Measurements from ENCODE around the gene VWC2L.

The VWC2L gene

DNA sequence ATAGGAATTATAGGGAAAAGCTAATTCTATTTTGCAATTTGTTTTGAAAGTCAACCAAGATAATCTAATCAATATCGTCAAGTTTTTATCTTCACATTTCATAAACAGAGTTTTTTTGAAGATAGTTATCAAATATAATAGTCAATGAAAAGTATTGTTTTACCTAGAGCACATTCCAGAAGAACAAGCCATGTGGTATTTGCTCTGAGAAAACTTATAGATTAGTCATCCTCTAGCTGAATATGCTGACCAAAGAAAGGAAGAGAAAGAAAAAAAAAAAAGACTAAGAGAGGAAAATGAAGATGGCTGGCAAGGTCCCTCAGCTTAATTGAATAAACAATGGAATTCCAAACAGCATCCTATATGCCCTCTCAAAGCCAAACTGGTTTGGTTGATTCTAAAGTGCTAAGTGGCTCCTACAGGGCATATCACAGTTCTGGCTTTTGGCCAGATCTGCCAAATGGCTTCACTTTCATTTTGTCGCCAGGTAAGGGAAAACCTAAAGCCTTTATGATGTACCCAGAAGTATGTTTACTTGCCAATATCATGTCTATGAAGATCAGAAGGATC is 132.6 kb downstream of the VWC2L start:
- DNase-seq, result no peak

DNA sequence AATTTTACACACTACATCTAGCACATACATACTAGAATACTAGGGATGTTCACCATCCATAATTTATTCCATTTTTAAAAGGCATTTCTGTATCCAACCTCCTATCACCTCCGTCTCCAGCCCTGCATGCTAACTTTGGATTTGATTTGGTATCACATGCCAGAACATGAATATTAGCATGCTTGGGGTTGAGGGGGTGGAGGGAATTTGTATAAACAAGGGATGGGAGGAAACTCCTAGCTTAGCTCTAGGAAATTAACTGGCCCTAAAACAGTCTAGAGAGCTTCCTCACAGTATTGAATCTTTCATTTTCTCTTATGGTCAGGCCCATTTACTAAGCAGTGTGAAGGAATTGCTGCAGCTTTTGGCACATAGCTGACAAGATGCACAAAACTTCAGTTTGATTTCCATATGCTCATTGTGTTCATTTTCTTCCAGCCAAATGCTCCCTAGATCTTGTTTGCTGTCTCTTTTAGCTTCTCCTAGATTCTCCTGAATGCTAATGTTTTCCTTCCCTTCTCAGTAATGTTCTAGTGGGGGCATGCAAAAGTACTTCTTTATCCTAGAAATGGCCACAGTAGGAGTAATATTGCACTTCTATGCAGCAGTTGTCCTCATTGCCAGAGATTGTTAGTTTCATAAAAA is 135.2 kb downstream of the VWC2L start:
- DNase-seq, result no peak

DNA sequence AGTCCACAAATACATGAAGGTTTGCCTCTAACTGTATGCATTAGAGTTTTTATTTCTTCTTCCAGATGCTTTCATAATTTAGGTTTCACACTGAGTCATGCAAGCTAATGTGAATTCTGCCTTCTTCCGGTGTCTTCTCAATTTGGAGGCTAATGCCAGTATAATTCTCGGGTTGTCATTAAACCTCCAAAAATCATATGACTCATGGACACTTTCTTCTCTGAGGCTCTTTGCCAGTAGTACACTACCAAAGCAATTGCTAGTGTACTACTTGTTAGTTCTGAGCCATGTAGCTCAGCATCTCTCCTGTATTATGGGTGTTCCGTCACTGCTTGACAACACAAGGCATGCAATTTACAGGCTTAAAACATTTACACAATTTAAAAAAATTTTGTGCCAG is 137.1 kb downstream of the VWC2L start:
- no peak for DNase-seq

DNA sequence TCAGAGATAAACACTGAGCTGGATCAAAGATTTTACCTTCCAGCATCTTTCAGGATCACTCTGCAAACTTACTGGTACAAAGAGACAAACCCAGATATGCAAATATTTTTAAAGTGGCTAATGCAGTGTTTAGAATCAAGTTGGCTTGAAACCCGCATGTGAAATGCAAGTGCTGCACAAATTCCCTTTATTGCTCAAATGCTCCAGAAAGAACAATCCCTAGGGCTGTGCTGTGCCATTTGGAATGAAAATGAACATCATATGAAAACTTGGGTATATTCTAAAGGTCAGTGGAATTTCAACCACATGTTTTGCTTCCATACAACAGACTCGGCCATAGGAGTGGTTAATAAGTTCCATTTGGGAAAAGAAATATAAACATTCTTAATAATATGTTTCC is 139.1 kb downstream of the VWC2L start:
- DNase-seq, result no peak

DNA sequence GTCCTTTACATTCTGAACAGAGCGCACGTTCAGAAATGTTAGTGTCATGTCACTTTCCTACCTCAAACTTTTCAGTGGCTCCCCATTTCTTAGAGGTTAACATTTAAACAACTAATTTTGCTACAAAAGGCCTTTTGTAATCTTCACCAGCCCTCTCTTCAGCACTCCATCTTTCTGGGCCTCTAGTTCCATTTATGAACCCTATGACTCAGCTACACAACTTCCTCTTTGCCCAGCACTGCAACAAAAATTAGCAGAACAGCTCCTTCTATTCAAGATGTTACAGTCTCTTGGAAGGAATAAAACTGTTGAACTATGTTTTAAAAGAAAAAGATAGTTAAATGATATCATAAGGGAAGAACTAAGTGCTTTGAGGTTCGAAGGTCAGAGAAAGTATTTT is 139.9 kb downstream of the VWC2L start:
- no peak for DNase-seq

DNA sequence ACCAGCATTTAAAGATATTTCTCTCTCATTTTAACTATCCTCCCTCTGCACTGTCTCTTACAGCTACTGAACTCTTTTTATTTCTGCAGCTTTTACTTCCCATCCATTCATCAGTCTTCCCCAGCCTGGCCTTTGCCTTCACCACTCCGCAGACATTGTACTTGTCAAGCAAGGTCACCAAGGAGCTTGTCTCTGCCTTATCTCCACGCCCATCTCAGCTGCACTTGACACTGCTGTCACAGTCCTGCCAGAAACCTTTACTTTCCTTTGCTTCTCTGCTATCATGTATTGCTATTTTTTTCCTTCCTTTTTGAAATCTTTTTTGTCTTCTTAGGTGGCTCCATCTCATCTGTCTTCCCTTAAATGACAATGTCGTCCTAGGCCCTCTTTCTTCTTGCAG is 147.0 kb downstream of the VWC2L start:
- no peak for DNase-seq

DNA sequence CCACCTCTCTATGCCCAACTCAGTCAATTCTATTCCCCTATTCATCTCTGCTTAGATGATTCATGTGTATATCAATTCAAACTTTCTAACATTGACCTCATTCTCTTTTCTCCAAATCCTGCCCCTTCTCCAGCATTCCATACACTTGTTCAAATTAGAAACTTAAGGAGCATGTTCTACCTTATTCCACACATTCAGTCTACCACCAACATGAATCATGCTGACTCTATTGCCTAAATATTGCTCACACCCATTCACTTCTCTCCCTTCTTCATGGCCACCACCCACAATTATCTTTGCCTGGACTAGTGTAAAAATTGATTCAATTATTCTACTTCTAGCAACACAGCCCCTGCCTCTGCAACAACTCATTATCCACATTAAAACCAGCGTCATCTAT is 147.5 kb downstream of the VWC2L start:
- DNase-seq, result no peak

DNA sequence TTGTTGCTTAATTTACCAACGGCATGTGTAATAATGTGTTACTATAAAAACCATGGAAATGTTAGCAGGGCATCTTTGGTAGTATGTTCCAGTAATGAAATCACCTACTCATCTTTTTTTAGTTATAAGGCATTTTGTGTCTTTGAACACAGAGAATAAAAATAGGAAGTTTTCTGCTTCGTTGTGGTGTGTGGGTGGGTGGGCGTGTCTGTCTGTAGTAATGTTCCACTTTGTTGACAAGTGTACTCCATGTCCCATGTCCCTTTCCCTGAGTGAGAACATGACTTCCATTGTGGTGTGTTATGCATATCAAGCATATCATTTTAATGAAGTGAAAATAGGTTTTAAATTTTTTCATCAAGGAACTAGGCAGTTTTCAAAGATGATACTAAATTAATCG is 149.3 kb downstream of the VWC2L start:
- no peak for DNase-seq

DNA sequence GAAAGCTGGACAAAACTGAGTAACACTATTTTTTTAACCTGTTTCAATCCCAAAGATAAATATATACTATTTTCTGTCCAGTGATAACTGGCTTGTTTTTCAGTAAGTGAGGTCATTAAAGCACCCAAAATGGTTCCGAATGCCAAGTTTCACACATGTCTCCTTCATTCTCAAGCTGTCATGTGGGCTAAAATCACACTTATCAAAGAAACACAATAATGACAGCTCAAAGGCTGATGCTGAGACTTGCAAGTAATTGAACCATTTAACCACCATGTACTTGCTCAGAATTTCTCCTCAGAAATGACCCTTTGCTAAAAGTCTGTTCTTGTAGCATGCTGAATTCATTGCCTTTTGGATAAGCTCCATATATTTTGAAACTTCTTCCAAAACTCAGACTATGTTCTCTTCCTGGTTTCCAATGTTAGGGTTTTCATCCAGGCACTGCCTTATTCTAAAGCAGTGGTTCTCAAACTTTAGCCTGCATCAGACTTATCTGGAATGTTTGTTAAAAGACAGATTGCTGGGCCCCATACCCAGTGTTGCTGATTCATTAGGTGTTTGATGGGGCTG is 149.8 kb downstream of the VWC2L start:
- DNase-seq, result no peak

DNA sequence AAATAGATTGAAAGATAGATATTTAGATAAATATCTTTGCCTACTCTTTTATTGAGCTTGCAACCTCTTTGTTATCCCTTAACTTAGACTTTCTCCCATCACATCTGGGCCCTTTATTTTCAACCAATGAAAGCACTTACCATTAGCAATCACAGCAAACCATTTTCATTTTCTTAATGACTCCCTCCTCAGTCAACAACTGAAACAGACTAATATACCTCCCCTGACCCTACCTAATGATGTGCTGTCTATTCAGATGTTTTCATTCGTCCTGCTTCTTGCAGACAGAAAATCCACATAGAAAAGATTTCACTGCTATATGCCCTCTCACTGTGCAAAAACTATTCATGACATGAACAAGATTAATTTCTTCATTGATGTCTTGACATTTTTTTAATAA is 154.4 kb downstream of the VWC2L start:
- no peak for DNase-seq

DNA sequence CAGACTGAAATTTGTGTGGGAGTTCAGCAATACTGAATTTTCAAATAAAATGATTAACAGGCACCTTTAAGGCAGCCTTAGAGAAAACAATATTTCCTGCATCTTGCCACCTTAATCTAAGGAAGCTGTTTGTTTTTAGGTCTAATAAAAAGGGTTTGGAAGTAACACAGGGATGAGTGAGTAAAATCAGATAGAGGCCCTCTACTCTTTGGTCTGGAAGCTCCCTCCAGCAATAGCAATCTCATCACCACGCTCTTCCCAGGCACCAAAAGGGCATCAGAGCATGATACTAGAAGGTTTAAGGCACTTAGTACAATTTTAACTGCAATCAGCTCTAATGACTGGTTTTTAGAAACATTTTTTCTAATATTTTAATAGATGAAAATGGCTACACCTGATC is 155.6 kb downstream of the VWC2L start:
- no peak for DNase-seq

DNA sequence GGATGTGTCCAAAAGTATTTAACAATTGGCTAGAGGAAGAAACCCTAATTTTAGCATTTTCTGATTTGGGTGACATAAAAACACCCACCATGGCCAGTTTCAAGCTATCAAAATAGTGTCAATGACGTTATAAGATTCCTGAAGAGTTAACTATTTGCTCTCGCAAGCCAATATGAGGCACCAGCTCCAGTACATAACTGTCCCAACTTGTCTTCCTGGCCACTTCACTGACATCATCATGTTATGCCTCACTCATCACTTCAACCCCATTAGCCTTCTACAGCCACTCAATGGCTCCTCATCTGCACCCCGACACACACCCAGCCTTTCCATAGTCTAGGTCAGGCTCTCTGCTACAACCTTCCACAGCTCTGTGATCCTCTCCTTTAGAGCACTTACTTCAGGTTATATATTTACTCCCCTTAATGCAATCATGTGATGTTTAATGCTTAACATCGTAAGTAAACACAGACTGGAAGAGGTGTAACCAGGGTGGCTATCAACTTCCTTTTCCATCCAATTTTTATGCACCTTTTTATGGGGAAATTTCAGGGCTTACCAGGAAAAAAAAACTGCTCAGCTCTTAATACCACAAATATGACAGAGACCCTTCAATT is 158.7 kb downstream of the VWC2L start:
- no peak for DNase-seq

DNA sequence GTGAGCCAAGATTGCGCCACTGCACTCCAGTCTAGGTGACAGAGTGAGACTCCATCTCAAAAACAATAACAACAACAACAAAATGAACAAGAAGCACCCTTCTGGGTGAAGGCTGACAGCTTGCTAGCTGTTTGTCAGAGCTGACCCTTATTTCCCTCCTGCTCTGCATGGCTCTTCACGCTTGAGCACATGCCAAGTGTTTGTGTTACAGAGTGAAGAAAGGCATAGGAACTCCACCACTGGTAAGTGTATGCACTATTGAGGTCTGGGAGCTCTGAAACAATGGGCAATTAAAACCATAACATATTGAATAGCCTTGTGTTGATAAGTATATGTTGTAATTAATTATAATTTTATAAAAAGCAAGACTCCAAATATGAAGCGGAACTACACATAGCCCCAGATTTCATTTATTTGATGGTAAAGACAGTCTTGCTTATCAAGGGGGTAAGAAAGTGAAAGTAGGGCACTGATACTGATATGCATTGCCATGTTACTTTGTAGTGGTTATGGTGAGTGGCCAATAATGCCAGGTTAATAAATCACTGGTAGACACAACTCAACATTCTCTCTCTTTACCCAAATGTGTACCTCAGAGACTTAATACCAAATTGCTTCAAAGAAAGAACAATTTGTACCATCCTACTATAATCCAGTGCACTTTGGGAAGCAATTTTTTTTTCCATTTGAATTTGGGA is 163.4 kb downstream of the VWC2L start:
- no peak for DNase-seq

DNA sequence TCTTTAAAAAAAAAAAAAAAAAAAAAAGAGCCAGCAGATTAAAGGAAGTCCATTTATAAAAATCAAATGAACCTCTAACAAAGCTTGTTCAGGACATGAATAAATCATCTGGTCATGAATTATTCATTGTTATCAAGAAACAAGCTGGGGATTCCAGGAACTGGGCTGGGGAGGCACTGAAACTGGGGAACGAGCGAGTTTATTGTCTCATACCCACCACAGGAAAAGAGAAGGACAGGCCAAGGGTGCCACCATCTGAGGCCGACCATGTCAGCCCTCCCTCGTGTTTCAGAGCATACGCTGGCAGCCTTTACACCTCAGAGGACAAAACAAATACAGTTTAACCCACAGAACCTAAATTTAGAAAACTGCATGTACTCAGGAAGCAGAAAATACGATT is 164.2 kb downstream of the VWC2L start:
- no peak for DNase-seq

DNA sequence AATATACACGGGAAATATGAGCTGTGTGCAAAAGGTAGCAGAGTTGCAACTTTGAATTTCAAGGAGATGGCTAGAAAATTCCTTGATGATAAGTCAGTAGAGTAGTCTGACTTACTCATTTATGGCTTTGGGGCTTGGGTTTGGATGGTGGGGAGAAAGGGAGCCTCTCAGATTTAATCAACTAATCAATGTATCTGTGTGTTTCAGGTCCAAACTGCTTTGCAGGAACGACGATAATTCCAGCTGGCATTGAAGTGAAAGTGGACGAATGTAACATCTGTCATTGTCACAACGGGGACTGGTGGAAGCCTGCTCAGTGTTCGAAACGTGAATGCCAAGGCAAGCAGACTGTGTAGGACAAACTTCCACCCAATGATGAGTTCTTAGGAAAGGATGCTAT is 164.6 kb downstream of the VWC2L start:
- no peak for DNase-seq

DNA sequence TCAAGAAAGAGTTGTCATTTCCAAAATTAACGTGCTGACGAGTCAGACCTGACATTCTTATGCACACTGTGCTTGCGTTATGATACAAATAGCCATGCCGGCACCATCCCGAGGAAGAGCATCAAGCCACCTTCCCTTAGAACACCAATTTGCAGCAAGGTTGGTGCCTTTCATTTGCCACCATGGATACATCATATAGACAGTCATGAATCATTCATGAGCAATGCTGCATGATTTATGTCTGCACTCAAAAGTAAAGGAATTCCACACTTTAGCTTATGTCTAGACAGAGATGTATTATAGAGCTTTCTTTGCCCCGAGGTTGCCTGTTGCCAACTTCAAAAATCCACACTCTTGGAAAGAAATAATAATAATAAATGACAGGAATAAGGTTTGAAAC is 166.9 kb downstream of the VWC2L start:
- no peak for DNase-seq

DNA sequence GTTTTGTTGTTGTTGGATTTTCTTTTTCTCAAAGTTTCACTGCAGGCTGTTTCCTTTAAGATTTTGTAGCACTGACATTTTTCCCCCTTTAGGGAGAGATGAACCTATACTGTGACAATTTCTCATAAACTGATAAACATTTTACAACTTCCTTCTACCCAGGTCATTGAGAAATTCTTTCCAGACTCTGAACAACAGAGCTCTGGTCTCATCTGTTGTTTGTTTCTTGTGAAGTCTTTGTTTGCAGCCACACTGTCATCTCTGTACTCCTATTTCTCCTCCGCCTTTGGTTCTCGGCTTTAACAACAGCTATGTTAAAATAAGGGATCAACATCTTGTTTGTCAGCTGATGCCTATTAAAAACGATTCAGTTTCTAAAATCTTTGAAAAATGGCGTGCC is 167.6 kb downstream of the VWC2L start:
- no peak for DNase-seq

DNA sequence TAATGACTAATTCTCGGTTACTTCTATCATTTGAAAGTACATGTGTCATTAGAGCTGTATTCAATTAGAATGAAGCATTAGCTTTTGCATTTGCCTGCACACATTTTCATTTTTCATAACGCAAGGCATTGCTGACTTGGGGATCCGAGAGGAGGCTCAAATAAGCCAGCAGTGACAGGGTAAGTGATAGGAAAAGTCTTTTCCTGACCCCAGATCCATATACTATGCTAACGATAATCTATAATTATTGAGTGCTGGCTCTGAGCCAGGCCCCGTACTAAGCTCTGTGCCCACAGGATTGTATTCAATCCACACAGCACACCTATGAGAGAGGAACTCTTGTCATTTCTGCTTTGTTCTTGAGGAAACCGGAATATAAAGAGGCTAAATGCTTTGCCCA is 168.2 kb downstream of the VWC2L start:
- DNase-seq, result no peak

DNA sequence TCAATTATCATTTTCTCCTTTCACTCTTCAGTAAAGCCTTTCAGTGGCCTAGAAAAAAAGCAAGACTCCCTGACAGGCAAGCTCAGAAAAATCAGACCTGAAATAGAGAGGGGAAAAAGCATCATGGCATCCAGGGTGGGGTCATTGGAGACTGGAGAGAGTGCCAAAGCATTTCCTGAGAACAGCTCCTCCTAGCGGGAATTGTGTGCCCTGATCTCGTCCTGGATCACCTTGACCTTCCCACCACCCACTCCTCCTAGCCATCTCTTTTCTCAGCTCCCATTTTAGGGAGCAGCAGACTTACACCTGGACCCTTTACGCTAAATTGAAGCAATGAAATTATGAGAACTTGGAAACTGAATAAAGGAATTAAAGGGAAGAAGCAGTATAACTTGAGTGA is 176.6 kb downstream of the VWC2L start:
- no peak for DNase-seq

DNA sequence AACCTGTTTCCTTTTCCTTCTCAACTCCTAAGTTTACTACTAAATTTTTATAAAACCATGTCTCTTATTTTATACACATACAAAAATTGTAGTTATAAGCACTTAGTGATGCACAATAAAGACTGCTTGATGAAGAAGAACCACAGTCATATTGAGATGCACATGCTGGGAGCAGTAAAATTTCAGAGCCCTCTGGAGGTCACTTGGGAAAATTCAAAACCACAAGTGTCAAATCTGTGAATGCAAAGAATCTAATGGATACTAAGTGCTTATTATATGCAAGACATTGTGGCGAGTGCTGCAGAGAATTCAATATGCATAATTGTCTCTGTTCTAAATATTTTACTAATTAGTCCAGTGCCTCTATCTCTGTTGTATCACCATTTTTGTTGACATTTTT is 180.5 kb downstream of the VWC2L start:
- no peak for DNase-seq

DNA sequence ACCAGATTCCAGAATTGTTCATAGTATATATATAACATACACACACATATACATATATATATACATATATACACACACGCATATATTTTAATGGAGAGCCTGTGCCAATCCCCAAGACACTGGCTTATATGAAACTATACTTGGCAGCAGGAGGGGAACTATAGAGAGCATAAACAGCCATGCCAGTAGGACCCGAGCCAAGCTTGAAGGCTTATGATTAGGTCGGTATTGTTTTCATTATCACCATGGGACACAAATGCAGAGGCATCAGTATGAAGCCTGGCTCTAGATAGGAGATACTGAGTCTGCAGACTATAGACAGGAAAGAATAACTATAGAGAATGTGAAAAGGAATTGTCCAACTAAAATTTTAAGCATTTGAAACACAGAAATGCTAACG is 181.2 kb downstream of the VWC2L start:
- no peak for DNase-seq

DNA sequence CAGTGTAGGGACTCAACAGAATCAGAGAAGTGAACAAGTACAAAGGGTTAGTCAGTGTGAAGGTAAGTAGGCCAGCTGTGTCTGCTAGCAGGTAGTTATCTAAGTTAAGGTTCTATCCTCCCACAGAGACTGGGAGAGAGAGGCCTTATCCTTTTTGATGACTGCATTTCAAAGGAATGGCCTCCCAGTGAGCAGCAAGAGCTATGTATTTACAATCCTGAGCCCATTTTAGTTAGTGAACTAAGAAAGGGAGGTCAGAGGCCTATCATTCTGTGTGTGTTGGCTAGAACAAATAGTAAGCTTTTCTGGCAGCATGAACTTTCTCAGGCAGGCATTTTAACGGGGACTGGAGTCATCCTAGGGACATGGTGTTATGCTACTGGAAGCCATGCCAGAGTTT is 182.9 kb downstream of the VWC2L start:
- no peak for DNase-seq

DNA sequence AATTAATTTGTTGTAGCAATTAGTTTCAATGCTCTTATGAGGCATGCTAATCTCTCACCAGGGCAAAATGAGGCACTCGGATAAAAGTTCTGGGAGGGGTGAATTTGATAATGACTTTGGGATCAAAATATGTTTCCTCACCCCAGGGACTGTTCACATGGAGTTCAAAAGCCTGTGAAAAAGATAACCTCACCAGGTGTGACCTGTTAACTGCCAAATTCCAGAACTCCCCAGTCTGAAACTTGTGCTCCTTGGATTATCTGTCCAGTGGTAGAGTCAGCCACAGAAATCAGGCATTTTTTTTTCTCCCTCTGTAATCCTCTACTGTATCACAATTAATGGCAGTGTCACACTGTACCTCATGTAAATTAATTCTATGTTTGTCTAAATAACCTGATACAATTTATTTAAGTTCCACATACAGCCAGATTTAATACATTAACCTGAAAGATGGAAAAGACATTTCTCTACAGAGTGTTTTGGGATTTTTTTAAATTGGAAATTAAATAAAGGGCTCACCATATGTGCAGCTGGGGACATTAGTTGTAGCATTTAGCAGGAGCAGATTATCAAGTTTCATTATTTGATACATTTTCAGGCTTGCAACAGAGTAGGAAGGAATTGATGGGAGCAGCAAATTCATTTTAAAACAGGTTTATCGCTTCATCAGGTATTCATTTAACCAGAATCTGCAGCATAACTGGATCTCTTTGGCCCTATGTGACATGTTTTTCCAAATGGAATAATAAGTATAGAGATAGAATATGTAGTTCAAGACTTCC is 191.2 kb downstream of the VWC2L start:
- no peak for DNase-seq

Measured in left hindlimb (tissue), 1 donor.